Tibial artery (tissue), 4 donors: ENCODE measurements around the gene RPGRIP1L.

Experiments
- DNase-seq, 2 donors: peaks; one replicate each; pipeline ENCODE4 v3.0.0-alpha.2; 2019
- H3K27ac ChIP-seq, 2 donors: fragments of 200-600 bp; sonication (generic) in 1 of 2; 1 replicate in 1 of 2; 2 replicates in 1 of 2; pipeline ENCODE4 v1.5.1; 2018 to 2019; ENCODE audit warnings: mild to moderate bottlenecking in 1 of 2
- H3K27me3 ChIP-seq, 2 donors: fragments of 200-600 bp; sonication (generic) in 1 of 2; one replicate each; pipeline versions ENCODE4 v1.5.1 to v1.6.0; 2016 to 2019
- H3K36me3 ChIP-seq, 3 donors: fragments of 200-600 bp; sonication (generic) in 2 of 3; one replicate each; pipeline ENCODE4 v1.5.1; 2016 to 2019; ENCODE audit warnings: mild to moderate bottlenecking in 2 of 3
- H3K4me1 ChIP-seq, 4 donors: fragments of 200-600 bp; sonication (generic) in 2 of 4; 1 replicate in 3 of 4; 2 replicates in 1 of 4; pipeline ENCODE4 v1.5.1; 2016 to 2019
- H3K4me3 ChIP-seq, 2 donors: fragments of 200-600 bp; sonication (generic) in 1 of 2; 1 replicate in 1 of 2; 2 replicates in 1 of 2; pipeline ENCODE4 v1.5.1; 2018 to 2019; ENCODE audit warnings: mild to moderate bottlenecking in 2 of 2
- H3K9me3 ChIP-seq, 3 donors: fragments of 200-600 bp; sonication (generic) in 1 of 3; one replicate each; pipeline ENCODE4 v1.5.1; 2016 to 2019
- CTCF ChIP-seq, 2 experiments: fragments of 200-600 bp in 1 of 2; fragments of 450-650 bp in 1 of 2; IDR thresholded peaks; one replicate each; pipeline ENCODE4 v1.5.1; 2017 to 2019; ENCODE audit warnings: antibody characterized with exemption in 2 of 2, mild to moderate bottlenecking in 1 of 2, moderate library complexity in 1 of 2
- intact Hi-C: fragments of 100-400 bp; cut with DNase I; formaldehyde crosslinking; loops from one replicate; pipeline ENCODE4 v1.15.0; 2023; ENCODE audit warnings: low total_unique reads

Gene RPGRIP1L

GRCh38 chr16:53563426-53563825 lies 140.2 kb downstream of the RPGRIP1L start:
- H3K9me3 ChIP-seq: no peaks in the 10 kb centered on the region
- intact Hi-C loops: no loop called here
- no peak overlapping the region for H3K27ac ChIP-seq
- H3K4me3 ChIP-seq: no peak overlapping the region
- no peak for TF ChIP-seq CTCF (IDR thresholded peaks at IDR 0.05)
- no peaks in the 10 kb centered on the region for H3K36me3 ChIP-seq
- no peaks in the 10 kb centered on the region for H3K27me3 ChIP-seq
- DNase-seq: no peak
- H3K4me1 ChIP-seq: no peaks in the 10 kb centered on the region

GRCh38 chr16:53561101-53561888 lies 142.4 kb downstream of the RPGRIP1L start:
- H3K27me3 ChIP-seq: no peaks in the 10 kb centered on the region
- no peaks in the 10 kb centered on the region for H3K9me3 ChIP-seq
- H3K27ac ChIP-seq: no peak overlapping the region
- intact Hi-C loops: no loop called here
- no peaks in the 10 kb centered on the region for H3K36me3 ChIP-seq
- DNase-seq: no peak
- H3K4me3 ChIP-seq: no peak overlapping the region
- no peak for TF ChIP-seq CTCF (IDR thresholded peaks at IDR 0.05)
- no peaks in the 10 kb centered on the region for H3K4me1 ChIP-seq

GRCh38 chr16:53559270-53559951 lies 144.2 kb downstream of the RPGRIP1L start:
- no peak for DNase-seq
- H3K9me3 ChIP-seq: no peaks in the 10 kb centered on the region
- intact Hi-C loops: no loop called here

DNA sequence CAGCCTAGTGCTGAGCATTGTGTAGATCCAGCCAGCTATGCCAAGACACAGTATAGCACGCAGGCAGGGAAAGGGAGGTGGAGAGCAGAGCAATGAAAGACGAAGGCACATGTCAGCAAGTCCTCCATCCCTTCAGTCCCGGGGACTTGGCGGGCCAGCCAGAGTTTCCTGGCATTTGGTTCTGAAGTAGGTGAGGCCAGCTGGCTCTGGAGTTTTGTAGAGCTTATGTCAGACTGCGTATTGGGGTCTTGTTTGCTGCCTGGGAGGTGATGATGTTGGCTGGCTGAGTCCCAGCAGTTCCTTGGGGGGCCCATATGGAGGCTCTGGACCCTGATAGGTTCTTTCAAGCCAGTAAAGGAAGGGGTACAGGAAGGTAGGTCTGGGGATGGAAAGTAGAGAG lies 144.9 kb downstream of the RPGRIP1L start:
- H3K36me3 ChIP-seq: no peaks in the 10 kb centered on the region
- no peak overlapping the region for H3K27ac ChIP-seq
- H3K27me3 ChIP-seq: no peaks in the 10 kb centered on the region
- H3K4me1 ChIP-seq: no peaks in the 10 kb centered on the region
- intact Hi-C loops: no loop called here
- no peak for TF ChIP-seq CTCF (IDR thresholded peaks at IDR 0.05)
- DNase-seq: no peak
- no peak overlapping the region for H3K4me3 ChIP-seq
- H3K9me3 ChIP-seq: no peaks in the 10 kb centered on the region

More at GRCh38 chr16:53559270-53559951, 144.2 kb downstream of the RPGRIP1L start:
- Histone ChIP-seq H3K4me3 (no peak overlapping the region), H3K27ac (no peak overlapping the region), H3K36me3 (no peaks in the 10 kb centered on the region), H3K27me3 (no peaks in the 10 kb centered on the region), H3K4me1 (no peaks in the 10 kb centered on the region)
- no peak for TF ChIP-seq CTCF (IDR thresholded peaks at IDR 0.05)

DNA sequence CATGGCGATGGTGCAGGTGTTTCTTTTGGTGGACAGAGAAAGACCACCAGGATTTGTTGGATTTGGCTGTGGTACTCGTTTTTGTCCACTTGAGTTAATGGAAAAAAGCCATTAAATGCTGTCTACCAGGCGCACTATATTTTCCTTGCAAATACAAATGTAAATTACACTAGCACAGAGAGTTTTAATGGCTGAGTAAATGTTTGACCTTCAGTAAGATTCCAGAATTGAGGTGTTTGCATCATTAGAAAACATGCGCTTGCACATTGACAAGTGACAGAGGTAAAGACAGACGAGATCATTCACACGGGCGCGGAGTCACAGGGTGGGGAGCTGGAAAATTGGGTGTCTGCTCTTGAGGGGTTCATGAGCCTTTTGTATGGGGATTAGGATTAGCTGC lies 147.1 kb downstream of the RPGRIP1L start:
- Histone ChIP-seq H3K36me3 (no peaks in the 10 kb centered on the region), H3K4me1 (no peaks in the 10 kb centered on the region), H3K27ac (no peak overlapping the region), H3K27me3 (peaks cover 0 to 8% of the 10 kb centered on the region in 2 donors), H3K9me3 (no peaks in the 10 kb centered on the region), H3K4me3 (no peak overlapping the region)
- DNase-seq: no peak
- intact Hi-C loops: no loop called here
- no peak for TF ChIP-seq CTCF (IDR thresholded peaks at IDR 0.05)
